Nephron progenitor cell (in vitro differentiated cells): Measurements from ENCODE around the gene TTC27.

Source experiments
- DNase-seq: peaks from one replicate; pipeline ENCODE4 v3.0.0; 2021
- H3K27ac Mint-ChIP-seq: 2 replicates; pipeline ENCODE4 v1.8.0; 2021; ENCODE audit warnings: mild to moderate bottlenecking, moderate library complexity, mixed read lengths
- H3K27me3 Mint-ChIP-seq: 2 replicates; pipeline ENCODE4 v1.8.0; 2021; ENCODE audit warnings: mild to moderate bottlenecking, low read depth, mixed read lengths; ENCODE audit not compliant: poor library complexity
- H3K36me3 Mint-ChIP-seq: 2 replicates; pipeline ENCODE4 v1.8.0; 2021; ENCODE audit warnings: low read depth, mixed read lengths
- H3K4me1 Mint-ChIP-seq: 2 replicates; pipeline ENCODE4 v1.8.0; 2021; ENCODE audit warnings: mixed read lengths
- H3K4me3 Mint-ChIP-seq: 2 replicates; pipeline ENCODE4 v1.8.0; 2021; ENCODE audit warnings: mild to moderate bottlenecking, moderate library complexity, mixed read lengths
- H3K9me3 Mint-ChIP-seq: 2 replicates; pipeline ENCODE4 v1.8.0; 2021; ENCODE audit warnings: mild to moderate bottlenecking, moderate library complexity, mixed read lengths
- TF ChIP-seq, protein P1 (sequence below): fragments of 200-600 bp; sonication (generic); IDR thresholded peaks from 2 replicates; pipeline ENCODE4 v1.5.0; 2021; ENCODE audit warnings: antibody characterized with exemption

TTC27 gene

DNA sequence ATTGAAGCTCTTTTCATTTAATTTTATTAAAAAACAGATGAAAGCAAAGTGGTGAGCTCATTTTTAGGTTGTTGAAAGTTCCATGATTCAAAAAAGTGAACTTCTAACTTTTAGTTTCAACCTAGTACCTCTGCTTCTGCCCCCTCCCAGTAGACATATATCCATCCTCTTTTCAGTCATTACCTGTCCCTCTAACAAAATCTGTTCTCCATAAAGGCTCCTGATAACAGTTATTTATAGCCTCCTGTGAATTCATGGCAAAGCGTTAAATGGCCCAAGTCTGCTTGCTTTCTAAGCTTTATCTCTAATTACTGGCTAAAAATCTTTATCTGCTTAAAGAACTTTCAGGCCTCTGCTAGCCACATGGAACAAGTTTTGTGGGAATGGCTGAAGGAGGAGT lies 148.1 kb downstream of the TTC27 start:
- H3K9me3 Mint-ChIP-seq: peaks cover 12% of the 10 kb centered on the region
- H3K36me3 Mint-ChIP-seq: peaks cover 38% of the 10 kb centered on the region
- H3K27ac Mint-ChIP-seq: no peak overlapping the region
- no peaks in the 10 kb centered on the region for H3K27me3 Mint-ChIP-seq
- no peak overlapping the region for H3K4me3 Mint-ChIP-seq
- DNase-seq: no peak
- H3K4me1 Mint-ChIP-seq: peaks cover 13% of the 10 kb centered on the region
- TF ChIP-seq, protein P1, sequence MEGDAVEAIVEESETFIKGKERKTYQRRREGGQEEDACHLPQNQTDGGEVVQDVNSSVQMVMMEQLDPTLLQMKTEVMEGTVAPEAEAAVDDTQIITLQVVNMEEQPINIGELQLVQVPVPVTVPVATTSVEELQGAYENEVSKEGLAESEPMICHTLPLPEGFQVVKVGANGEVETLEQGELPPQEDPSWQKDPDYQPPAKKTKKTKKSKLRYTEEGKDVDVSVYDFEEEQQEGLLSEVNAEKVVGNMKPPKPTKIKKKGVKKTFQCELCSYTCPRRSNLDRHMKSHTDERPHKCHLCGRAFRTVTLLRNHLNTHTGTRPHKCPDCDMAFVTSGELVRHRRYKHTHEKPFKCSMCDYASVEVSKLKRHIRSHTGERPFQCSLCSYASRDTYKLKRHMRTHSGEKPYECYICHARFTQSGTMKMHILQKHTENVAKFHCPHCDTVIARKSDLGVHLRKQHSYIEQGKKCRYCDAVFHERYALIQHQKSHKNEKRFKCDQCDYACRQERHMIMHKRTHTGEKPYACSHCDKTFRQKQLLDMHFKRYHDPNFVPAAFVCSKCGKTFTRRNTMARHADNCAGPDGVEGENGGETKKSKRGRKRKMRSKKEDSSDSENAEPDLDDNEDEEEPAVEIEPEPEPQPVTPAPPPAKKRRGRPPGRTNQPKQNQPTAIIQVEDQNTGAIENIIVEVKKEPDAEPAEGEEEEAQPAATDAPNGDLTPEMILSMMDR: no peak

GRCh38 chr2:32777714-32778113 lies 149.9 kb downstream of the TTC27 start:
- Mint-ChIP-seq H3K9me3 (peaks cover 22% of the 10 kb centered on the region), H3K27me3 (no peaks in the 10 kb centered on the region), H3K4me1 (peaks cover 12% of the 10 kb centered on the region), H3K27ac (no peak overlapping the region), H3K4me3 (no peak overlapping the region), H3K36me3 (peaks cover 55% of the 10 kb centered on the region)
- TF ChIP-seq, protein P1: no peak
- no peak for DNase-seq

GRCh38 chr2:32780961-32781360 lies 153.1 kb downstream of the TTC27 start:
- Mint-ChIP-seq H3K4me1 (no peaks in the 10 kb centered on the region), H3K9me3 (peaks cover 30% of the 10 kb centered on the region), H3K27ac (no peak overlapping the region), H3K4me3 (no peak overlapping the region), H3K27me3 (peaks cover 3% of the 10 kb centered on the region), H3K36me3 (peaks cover 84% of the 10 kb centered on the region)
- no peak for DNase-seq
- TF ChIP-seq, protein P1: no peak

DNA sequence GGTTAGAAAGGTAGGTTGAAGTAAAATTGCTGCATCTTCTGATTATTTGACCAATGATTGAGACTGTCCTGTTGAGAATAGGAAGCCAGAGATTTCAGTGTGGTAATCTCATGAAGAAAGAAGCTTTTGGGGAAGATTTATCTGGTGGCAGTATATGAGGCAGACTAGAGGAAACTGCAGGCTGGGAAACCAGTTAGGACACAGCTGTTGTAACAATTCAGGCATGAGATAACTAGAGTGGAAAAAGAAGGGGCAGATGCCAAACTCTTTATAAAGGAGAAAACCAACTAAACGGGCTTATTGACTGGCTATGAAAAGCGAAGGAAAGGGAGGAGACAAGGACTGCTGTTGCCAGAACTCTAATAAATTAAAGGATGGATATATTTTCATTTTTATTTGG lies 155.6 kb downstream of the TTC27 start:
- peak overlapping the region; percentile 5 for H3K27ac Mint-ChIP-seq
- H3K36me3 Mint-ChIP-seq: peaks cover 80% of the 10 kb centered on the region
- TF ChIP-seq, protein P1: no peak
- no peak for DNase-seq
- no peaks in the 10 kb centered on the region for H3K4me1 Mint-ChIP-seq
- H3K27me3 Mint-ChIP-seq: peaks cover 3% of the 10 kb centered on the region
- H3K9me3 Mint-ChIP-seq: peaks cover 31% of the 10 kb centered on the region
- no peak overlapping the region for H3K4me3 Mint-ChIP-seq

- H3K36me3 Mint-ChIP-seq: peaks cover 76% of the 10 kb centered on the region
- TF ChIP-seq, protein P1: no peak
- no peaks in the 10 kb centered on the region for H3K4me1 Mint-ChIP-seq
- no peak overlapping the region for H3K27ac Mint-ChIP-seq
- peaks cover 3% of the 10 kb centered on the region for H3K27me3 Mint-ChIP-seq
- H3K4me3 Mint-ChIP-seq: no peak overlapping the region
- peaks cover 31% of the 10 kb centered on the region for H3K9me3 Mint-ChIP-seq
- no peak for DNase-seq
Observed at GRCh38 chr2:32783933-32784332, 156.1 kb downstream of the TTC27 start.

- Mint-ChIP-seq H3K4me3 (no peak overlapping the region), H3K27me3 (peaks cover 3% of the 10 kb centered on the region), H3K9me3 (peaks cover 15% of the 10 kb centered on the region), H3K4me1 (no peaks in the 10 kb centered on the region), H3K36me3 (peaks cover 54% of the 10 kb centered on the region), H3K27ac (no peak overlapping the region)
- TF ChIP-seq, protein P1: no peak
- DNase-seq: no peak
Observed at GRCh38 chr2:32787207-32787606, 159.4 kb downstream of the TTC27 start.
